AG09319 (cell line): ENCODE measurements around the gene ARPP21.

Source experiments
- DNase-seq: peaks from one replicate; pipeline ENCODE4 v3.0.0-alpha.2; 2010; ENCODE audit warnings: low read depth; ENCODE audit errors: extremely low read depth
- TF ChIP-seq, protein P1 (sequence below): IDR thresholded peaks from 2 replicates; pipeline ENCODE4 v1.5.1; 2011; ENCODE audit warnings: low read depth, mild to moderate bottlenecking, inconsistent platforms, low read length, moderate library complexity

The ARPP21 gene

DNA sequence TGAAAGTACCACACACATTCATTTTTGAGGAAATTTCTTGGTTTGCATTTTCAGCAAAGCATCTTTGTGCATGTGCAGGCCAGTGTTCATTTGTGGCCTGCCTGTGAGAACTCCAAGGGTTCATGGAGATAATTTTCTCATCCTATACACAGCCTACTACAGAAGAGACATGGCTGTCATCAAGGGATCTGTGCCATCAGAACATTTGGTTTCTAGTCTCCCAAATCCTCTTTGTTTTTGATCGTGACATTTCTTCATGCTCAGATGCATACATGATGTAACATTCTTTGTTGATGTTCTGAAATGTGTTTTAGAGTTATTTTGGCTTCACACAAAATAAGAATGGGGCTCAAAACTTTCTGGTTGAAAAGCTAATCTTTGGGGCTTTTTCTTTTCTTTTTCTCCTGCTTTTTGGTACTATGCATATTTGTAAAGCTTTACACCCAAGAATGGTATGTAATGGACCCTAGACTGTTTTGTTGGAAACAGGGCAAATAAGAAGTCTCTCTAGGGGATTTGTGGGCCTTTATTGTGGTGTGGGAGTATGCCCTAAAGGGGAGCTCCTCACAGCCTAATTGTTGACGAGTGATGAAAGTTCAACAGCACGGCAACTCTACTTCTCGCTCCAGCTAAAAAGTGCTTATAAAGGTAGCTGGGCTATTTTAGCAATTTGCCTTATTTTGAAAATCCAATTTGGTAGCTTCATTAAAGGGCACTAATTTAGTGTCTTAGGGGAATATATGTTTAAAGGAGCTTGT lies 3.2 kb upstream of the ARPP21 start:
- DNase-seq: no peak
- TF ChIP-seq, protein P1, sequence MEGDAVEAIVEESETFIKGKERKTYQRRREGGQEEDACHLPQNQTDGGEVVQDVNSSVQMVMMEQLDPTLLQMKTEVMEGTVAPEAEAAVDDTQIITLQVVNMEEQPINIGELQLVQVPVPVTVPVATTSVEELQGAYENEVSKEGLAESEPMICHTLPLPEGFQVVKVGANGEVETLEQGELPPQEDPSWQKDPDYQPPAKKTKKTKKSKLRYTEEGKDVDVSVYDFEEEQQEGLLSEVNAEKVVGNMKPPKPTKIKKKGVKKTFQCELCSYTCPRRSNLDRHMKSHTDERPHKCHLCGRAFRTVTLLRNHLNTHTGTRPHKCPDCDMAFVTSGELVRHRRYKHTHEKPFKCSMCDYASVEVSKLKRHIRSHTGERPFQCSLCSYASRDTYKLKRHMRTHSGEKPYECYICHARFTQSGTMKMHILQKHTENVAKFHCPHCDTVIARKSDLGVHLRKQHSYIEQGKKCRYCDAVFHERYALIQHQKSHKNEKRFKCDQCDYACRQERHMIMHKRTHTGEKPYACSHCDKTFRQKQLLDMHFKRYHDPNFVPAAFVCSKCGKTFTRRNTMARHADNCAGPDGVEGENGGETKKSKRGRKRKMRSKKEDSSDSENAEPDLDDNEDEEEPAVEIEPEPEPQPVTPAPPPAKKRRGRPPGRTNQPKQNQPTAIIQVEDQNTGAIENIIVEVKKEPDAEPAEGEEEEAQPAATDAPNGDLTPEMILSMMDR: no peak

DNA sequence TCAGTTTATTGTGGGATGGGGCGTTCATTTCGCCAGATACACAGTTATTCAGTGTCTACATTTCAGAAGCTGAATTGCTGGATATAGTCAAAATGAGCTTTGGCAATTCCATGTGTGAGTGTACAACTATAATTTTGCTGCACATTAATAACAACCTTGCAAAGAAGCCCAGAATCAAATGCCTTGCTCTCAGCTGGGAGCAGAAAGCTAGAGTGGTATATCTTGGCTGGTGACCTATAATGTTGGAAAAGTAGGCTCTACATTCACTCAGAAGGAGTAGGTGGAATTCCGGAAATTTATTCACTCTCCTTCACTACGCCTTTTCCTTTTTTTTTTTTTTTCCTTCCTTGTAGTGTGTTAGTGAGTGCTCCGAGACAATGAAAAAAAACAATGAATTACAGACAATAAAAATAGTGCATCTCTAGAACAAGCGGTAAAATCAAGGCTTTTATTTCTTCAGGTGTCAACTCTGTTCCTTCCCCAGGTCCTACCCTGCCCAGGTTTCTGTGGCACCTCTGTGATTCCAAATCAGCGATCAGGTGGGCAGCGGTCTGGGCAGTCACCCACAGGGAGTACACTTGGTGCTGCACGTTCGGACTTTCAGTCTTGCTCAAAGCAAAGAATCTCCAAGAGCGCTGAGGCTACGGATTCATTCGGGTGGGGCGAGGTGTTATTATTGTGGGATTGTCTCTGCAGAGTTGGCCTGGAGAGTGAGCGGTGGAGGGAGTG lies 910 bp upstream of the ARPP21 start:
- no peak for DNase-seq
- TF ChIP-seq, protein P1: no peak

DNA sequence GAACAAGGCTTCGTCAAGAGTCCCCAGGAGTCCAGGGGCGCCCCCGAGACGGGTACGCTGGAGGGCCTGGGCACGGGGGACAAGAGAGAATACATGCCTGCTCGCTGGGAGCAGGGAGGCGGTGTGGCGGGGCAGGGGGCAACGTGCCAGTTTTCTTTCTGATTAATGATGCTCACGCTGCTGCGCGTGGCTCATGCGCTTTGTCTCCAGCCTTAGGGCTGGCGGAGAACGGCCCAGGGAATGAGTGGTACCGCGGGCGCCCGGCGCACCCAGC lies 408 bp upstream of the ARPP21 start:
- DNase-seq: no peak

DNA sequence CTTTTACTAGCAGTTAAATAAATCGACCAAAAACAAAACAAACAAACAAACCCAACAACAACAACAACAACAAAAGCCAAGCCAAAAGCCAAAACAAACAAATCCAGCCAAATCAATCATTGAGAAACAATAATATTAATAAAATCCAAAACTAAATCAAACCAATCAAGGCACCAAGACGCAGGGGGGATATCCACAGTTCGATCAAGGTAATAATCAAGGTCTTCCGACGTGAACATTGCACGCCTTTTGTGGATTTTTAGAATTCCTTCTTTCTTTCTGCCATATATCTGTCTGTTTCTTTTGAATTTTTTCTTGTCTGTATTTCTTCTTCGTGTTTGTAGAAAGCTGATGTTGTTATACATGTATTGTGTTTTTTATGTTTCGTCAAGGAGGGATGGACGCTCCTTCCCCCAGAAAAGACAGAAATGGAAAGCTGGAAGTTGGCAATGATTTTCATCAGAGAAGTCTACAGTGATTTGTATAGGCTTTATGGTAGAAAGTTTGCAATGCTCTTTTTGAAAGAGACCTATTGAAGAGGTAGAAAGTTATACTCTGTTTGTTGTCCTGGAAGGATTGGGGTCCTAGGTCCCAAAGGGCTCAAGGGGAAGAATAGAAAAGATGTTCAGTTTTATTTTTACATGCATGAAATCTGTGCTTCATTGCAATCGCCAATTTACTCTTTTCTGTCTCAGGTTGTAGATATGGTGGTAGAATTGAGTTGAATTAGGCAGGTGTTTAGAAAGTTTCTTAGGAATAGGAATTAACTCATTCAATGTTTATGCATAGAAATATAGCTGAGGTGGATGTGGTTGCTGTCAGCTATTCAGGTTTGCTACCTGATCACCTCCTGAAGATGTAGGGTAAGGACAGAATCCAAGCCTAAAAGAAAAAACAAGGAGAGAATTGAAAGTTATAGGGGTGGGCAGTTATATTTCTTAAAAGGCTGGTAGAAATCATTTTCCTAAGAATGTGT lies 1.2 kb downstream of the ARPP21 start:
- no peak for DNase-seq
- TF ChIP-seq, protein P1: no peak

More for the DNA sequence above, 408 bp upstream of the ARPP21 start:
- TF ChIP-seq, protein P1: no peak

DNA sequence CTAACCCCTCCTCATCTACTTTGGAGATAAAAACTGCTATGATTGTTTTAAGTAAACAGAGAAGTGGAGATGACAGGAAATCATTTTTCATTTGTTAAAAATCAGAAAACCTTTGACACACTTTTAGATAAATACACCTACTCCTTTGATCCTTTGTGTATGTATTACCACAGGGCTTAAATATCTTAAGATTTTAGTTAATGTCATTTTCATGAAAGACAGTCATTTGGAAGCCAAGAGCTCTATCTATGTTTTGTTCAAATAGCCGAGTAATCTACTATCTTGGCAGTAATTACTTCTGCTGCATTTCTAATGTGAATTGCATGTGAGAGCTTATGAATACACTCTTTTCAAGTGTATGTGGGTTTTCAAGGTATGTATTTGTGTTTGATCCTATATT lies 2.0 kb downstream of the ARPP21 start:
- no peak for DNase-seq
- TF ChIP-seq, protein P1: no peak

DNA sequence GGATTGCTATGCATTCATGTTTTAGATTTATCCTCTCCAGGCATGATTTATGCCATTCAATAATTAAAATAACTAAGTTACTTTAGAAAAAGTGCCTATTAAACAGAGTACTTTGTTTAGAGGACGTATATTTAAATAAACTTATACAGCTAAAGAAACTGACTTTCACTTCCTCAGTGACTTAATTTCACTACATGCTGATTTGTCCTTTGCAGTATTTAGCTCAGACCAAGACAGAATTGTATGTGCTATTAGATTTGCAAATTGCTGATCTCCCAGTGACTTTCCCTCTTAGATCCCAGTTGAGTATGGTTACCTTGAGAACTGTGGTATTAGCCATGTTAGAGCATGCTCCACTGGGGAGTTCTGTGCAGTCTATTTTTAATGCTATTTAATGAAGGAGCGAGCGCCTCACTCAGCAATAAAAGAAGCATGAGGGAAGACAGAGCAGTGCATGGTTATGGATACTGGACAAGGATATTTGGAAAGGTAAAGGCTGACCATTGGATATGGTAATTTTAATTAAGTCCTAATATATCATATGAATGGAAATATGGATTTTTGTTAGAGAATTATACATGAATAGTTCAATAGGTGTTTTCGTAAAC lies 2.7 kb downstream of the ARPP21 start:
- TF ChIP-seq, protein P1: no peak
- DNase-seq: no peak
